Thyroid gland (tissue), 4 donors: ENCODE measurements around the gene PPP3R2. TPM values are rescaled to one million over a fixed set of nuclear protein-coding genes. Genes with fewer than 3 reads are reported as not detected.

Source experiments
- DNase-seq, 2 donors: peaks; one replicate each; pipeline ENCODE4 v3.0.0-alpha.2; 2019
- H3K27ac ChIP-seq, 3 donors: fragments of 200-600 bp; sonication (generic); 1 replicate in 2 of 3; 2 replicates in 1 of 3; pipeline ENCODE4 v1.5.1; 2016 to 2019; ENCODE audit warnings: mild to moderate bottlenecking in 1 of 3, moderate library complexity in 1 of 3
- H3K27me3 ChIP-seq: fragments of 200-600 bp; sonication (generic); one replicate; pipeline ENCODE4 v1.5.1; 2019
- H3K36me3 ChIP-seq, 2 donors: fragments of 200-600 bp; sonication (generic); one replicate each; pipeline ENCODE4 v1.5.1; 2016 to 2019
- H3K4me1 ChIP-seq, 2 donors: fragments of 200-600 bp; sonication (generic); one replicate each; pipeline ENCODE4 v1.5.1; 2017 to 2019
- H3K4me3 ChIP-seq, 3 donors: fragments of 200-600 bp; sonication (generic); replicated peaks in 1 of 3; 1 replicate in 2 of 3; 2 replicates in 1 of 3; pipeline ENCODE4 v1.5.1; 2016; ENCODE audit warnings: mild to moderate bottlenecking in 1 of 3
- H3K9me3 ChIP-seq: fragments of 200-600 bp; sonication (generic); one replicate; pipeline ENCODE4 v1.5.1; 2017
- CTCF ChIP-seq, 6 experiments: fragments of 200-600 bp in 3 of 6; fragments of 450-650 bp in 3 of 6; sonication (generic) in 3 of 6; IDR thresholded peaks; one replicate each; pipeline ENCODE4 v1.5.1; 2016 to 2019; ENCODE audit warnings: antibody characterized with exemption in 6 of 6, mild to moderate bottlenecking in 2 of 6, inconsistent platforms in 1 of 6, moderate library complexity in 1 of 6
- POLR2A ChIP-seq, 2 donors: fragments of 450-650 bp; IDR thresholded peaks; one replicate each; pipeline ENCODE4 v1.6.1; 2017; ENCODE audit warnings: antibody characterized with exemption in 2 of 2, mild to moderate bottlenecking in 2 of 2, moderate library complexity in 1 of 2
- WGBS, 2 donors: methylation state at CpG; one replicate each; pipeline ENCODE4 v1.1.5; 2017; 5-methylcytosine and 5-hydroxymethylcytosine counted together
- intact Hi-C: fragments of 100-400 bp; cut with DNase I; formaldehyde crosslinking; loops from one replicate; pipeline ENCODE4 v1.15.1; 2023
- total RNA-seq, 4 donors: library from RNA; depleted of rRNA; stranded (reverse); fragments of >200 nt; gene quantifications; one replicate each; pipeline ENCODE4 v1.2.3, GENCODE V29; 2016

The PPP3R2 gene
- total RNA-seq, 4 donors from 2014 or later: 0.27 TPM; not detected in 3

- no peaks in the 10 kb centered on the region for H3K36me3 ChIP-seq
- no peak overlapping the region for H3K27ac ChIP-seq
- 79 to 87% methylated on average over 4 of the region's 4 CpGs for WGBS, 2 donors
- no peaks in the 10 kb centered on the region for H3K9me3 ChIP-seq
- intact Hi-C loops: no loop called here
- no peak overlapping the region for H3K4me3 ChIP-seq
- no peak for DNase-seq
- no peaks in the 10 kb centered on the region for H3K27me3 ChIP-seq
- no peaks in the 10 kb centered on the region for H3K4me1 ChIP-seq
- no peak for TF ChIP-seq CTCF (IDR thresholded peaks at IDR 0.05)
- no peak for TF ChIP-seq POLR2A (IDR thresholded peaks at IDR 0.05)
Measured at GRCh38 chr9:101634741-101635409, 40.1 kb upstream of the PPP3R2 start.

DNA sequence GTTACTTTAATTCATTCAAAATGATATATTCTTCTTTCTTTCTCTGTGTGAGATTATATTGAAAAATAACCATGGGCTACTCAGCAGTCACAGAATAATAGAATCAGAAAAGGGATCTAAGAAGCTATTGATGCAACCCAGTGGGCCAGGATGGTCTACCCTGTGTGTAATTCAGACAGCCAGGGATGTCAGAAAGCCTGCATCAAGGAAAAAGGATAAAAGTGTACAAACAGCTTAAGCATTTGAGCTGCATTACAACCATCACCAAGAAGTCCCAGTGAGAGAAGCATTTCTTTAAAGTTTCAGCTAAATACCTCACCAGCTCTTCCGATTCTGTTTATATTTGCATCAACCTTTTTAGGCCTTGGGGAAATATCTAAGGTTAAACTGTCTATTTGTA is 37.8 kb upstream of the PPP3R2 start:
- intact Hi-C loops: no loop called here
- H3K27ac ChIP-seq: no peak overlapping the region
- DNase-seq: no peak
- H3K4me3 ChIP-seq: no peak overlapping the region
- WGBS, 2 donors: 84 to 89% methylated on average over 1 of the region's 1 CpG
- no peaks in the 10 kb centered on the region for H3K36me3 ChIP-seq
- no peaks in the 10 kb centered on the region for H3K4me1 ChIP-seq
- TF ChIP-seq CTCF (IDR thresholded peaks at IDR 0.05) (no peak), POLR2A (IDR thresholded peaks at IDR 0.05) (no peak)
- H3K27me3 ChIP-seq: no peaks in the 10 kb centered on the region
- H3K9me3 ChIP-seq: no peaks in the 10 kb centered on the region

GRCh38 chr9:101631892-101632291 is 37.1 kb upstream of the PPP3R2 start:
- no peaks in the 10 kb centered on the region for H3K36me3 ChIP-seq
- no peaks in the 10 kb centered on the region for H3K4me1 ChIP-seq
- no peaks in the 10 kb centered on the region for H3K27me3 ChIP-seq
- intact Hi-C loops: no loop called here
- no peaks in the 10 kb centered on the region for H3K9me3 ChIP-seq
- no peak overlapping the region for H3K27ac ChIP-seq
- no peak for DNase-seq
- no peak overlapping the region for H3K4me3 ChIP-seq
- WGBS, 2 donors: 30 to 34% methylated on average over 2 of the region's 2 CpGs
- TF ChIP-seq CTCF (IDR thresholded peaks at IDR 0.05) (no peak), POLR2A (IDR thresholded peaks at IDR 0.05) (no peak)

GRCh38 chr9:101629636-101630035 is 34.9 kb upstream of the PPP3R2 start:
- H3K4me3 ChIP-seq: no peak overlapping the region
- H3K9me3 ChIP-seq: no peaks in the 10 kb centered on the region
- WGBS, 2 donors: 67 to 74% methylated on average over 5 of the region's 5 CpGs
- DNase-seq: no peak
- no peaks in the 10 kb centered on the region for H3K36me3 ChIP-seq
- no peak for TF ChIP-seq POLR2A (IDR thresholded peaks at IDR 0.05)
- TF ChIP-seq CTCF (IDR thresholded peaks at IDR 0.05): no peak
- no peaks in the 10 kb centered on the region for H3K4me1 ChIP-seq
- H3K27ac ChIP-seq: no peak overlapping the region
- H3K27me3 ChIP-seq: no peaks in the 10 kb centered on the region
- intact Hi-C loops: no loop called here

DNA sequence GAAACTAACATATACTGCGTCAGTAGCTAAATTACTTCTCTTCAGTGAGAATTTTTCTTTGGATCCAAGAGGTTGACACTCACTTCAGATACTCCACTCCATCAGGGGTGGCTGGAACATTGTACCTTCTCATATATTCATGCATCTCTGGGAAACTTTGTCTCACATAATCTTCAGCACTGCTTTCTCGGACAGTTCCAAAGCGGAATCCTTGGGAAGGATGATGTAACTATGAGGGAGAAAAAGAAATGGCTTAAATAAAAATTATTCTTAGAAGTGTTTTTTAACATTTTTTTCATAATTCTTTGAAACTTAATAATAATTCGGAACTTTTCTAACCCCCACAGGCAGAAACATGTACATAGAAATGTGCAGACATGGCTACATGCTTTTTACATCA is 33.4 kb upstream of the PPP3R2 start:
- no peak overlapping the region for H3K4me3 ChIP-seq
- no peaks in the 10 kb centered on the region for H3K36me3 ChIP-seq
- H3K9me3 ChIP-seq: no peaks in the 10 kb centered on the region
- TF ChIP-seq CTCF (IDR thresholded peaks at IDR 0.05) (no peak), POLR2A (IDR thresholded peaks at IDR 0.05) (no peak)
- WGBS, 2 donors: 68 to 69% methylated on average over 4 of the region's 4 CpGs
- no peaks in the 10 kb centered on the region for H3K27me3 ChIP-seq
- no peak for DNase-seq
- intact Hi-C loops: no loop called here
- no peak overlapping the region for H3K27ac ChIP-seq
- no peaks in the 10 kb centered on the region for H3K4me1 ChIP-seq
